Muscle layer of duodenum (tissue), 2 donors: Measurements from ENCODE around the gene RPL14.
"Not testable (repeated sequence)": the region's sequence is repeated elsewhere in the genome, so short reads cannot be mapped to it uniquely, and the experiment has no call there.

ENCODE experiments used
- H3K27ac ChIP-seq: one replicate; pipeline ENCODE4 v1.7.0; 2013; ENCODE audit warnings: mild to moderate bottlenecking, low read length
- H3K27me3 ChIP-seq: one replicate; pipeline ENCODE4 v1.7.0; 2013; ENCODE audit warnings: low read depth, mild to moderate bottlenecking, control low read depth, low read length
- H3K36me3 ChIP-seq, 2 donors: one replicate each; pipeline ENCODE4 v1.7.0; 2013; ENCODE audit warnings: low read length in 2 of 2, control low read depth in 1 of 2, mild to moderate bottlenecking in 1 of 2; ENCODE audit not compliant: insufficient read depth in 2 of 2, control insufficient read depth in 1 of 2
- H3K4me1 ChIP-seq, 2 donors: one replicate each; pipeline ENCODE4 v1.7.0; 2013; ENCODE audit warnings: low read length in 2 of 2, mild to moderate bottlenecking in 2 of 2, control low read depth in 1 of 2, moderate library complexity in 1 of 2; ENCODE audit not compliant: insufficient read depth in 2 of 2, control insufficient read depth in 1 of 2
- H3K4me3 ChIP-seq, 2 donors: one replicate each; pipeline ENCODE4 v1.7.0; 2013; ENCODE audit warnings: low read length in 2 of 2, low read depth in 1 of 2, mild to moderate bottlenecking in 1 of 2
- H3K9me3 ChIP-seq, 2 donors: one replicate each; pipeline ENCODE4 v1.7.0; 2013; ENCODE audit warnings: low read length in 2 of 2, control low read depth in 1 of 2, mild to moderate bottlenecking in 1 of 2; ENCODE audit not compliant: control insufficient read depth in 1 of 2
- donor health status: healthy.

RPL14 gene

GRCh38 chr3:40451551-40451950, 5.6 kb upstream of the RPL14 start:
- Histone ChIP-seq H3K27ac (peak overlapping the region; percentile 93), H3K4me1 (peaks cover 0 to 21% of the 10 kb centered on the region in 2 donors), H3K27me3 (no peaks in the 10 kb centered on the region), H3K36me3 (peaks cover 0 to 13% of the 10 kb centered on the region in 2 donors), H3K9me3 (no peaks in the 10 kb centered on the region), H3K4me3 (no peak overlapping the region)

DNA sequence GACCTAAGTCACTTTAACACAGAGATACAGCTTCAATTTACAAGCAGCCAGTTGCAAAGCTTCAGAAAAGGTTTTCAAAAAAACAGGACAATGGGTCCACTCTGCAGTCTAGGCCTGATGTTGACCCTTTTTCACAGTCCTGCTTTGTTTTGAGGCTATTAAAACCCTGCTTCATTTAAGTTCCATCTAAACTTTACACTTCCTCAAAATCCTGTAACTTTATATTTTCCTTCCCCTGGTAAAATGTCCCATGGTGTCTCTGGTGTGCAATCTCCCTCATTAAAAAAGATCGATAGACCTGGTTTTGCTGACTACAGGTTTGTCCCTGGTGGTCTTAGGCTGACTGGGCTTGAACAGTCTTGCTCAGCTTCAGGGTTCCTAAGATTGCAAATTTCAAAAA, 5.1 kb upstream of the RPL14 start:
- H3K4me1 ChIP-seq = peaks cover 0 to 22% of the 10 kb centered on the region in 2 donors
- no peaks in the 10 kb centered on the region for H3K27me3 ChIP-seq
- peaks cover 0 to 12% of the 10 kb centered on the region in 2 donors for H3K36me3 ChIP-seq
- H3K4me3 ChIP-seq = peak overlapping the region; percentile 73 to 80
- no peaks in the 10 kb centered on the region for H3K9me3 ChIP-seq
- peak overlapping the region; percentile 93 for H3K27ac ChIP-seq

- Histone ChIP-seq H3K4me1 (peaks cover 0 to 22% of the 10 kb centered on the region in 2 donors), H3K27me3 (no peaks in the 10 kb centered on the region), H3K27ac (peak overlapping the region; percentile 93), H3K9me3 (no peaks in the 10 kb centered on the region), H3K4me3 (peak overlapping the region; percentile 73 to 80), H3K36me3 (peaks cover 0 to 12% of the 10 kb centered on the region in 2 donors)
Measured at GRCh38 chr3:40452562-40452875, 4.6 kb upstream of the RPL14 start.

- H3K4me1 ChIP-seq = peaks cover 1 to 27% of the 10 kb centered on the region in 2 donors
- peak overlapping the region; percentile 73 to 80 for H3K4me3 ChIP-seq
- peak overlapping the region; percentile 93 for H3K27ac ChIP-seq
- no peaks in the 10 kb centered on the region for H3K9me3 ChIP-seq
- H3K27me3 ChIP-seq = no peaks in the 10 kb centered on the region
- H3K36me3 ChIP-seq = peaks cover 0 to 12% of the 10 kb centered on the region in 2 donors
Measured at GRCh38 chr3:40452876-40453730, 4.0 kb upstream of the RPL14 start.

DNA sequence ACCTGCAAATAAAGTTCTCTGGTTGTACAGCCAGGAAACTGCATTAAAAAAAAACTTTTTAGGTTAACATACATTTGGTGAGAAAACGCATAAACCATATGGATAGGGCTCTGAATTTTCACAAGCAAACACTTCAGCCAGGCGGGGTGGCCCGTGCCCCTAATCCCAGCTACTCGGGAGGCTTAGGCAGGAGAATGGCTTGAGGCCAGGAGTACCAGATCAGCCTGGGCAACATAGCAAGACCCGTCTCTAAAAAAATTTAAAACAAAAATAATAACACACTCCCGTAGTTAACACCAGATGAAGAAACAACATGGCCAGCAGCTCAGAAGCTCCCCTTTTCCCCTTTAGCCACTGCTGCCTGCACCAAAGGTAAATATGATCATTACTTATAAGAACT, 3.2 kb upstream of the RPL14 start:
- peak overlapping the region; percentile 73 to 80 for H3K4me3 ChIP-seq
- peak overlapping the region; percentile 93 for H3K27ac ChIP-seq
- peaks cover 6 to 20% of the 10 kb centered on the region in 2 donors for H3K36me3 ChIP-seq
- peaks cover 9 to 35% of the 10 kb centered on the region in 2 donors for H3K4me1 ChIP-seq
- H3K27me3 ChIP-seq = no peaks in the 10 kb centered on the region
- no peaks in the 10 kb centered on the region for H3K9me3 ChIP-seq

DNA sequence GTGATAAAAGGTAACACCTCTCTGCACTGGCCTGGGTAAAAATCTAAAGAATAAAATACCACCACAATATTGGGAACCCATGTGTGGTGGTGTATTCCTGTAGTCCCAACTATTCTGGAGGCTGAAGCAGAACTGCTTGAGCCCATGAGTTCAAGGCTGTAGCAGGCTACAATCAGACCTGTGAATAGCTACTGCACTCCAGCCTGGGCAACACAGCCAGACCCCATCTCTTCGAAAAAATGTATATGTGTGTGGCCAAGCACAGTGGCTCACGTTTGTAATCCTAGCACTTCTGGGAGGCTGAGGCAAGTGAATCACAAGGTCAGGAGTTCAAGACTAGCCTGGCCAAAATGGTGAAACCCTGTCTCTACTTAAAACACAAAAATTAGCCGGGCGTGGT, 1.8 kb upstream of the RPL14 start:
- Histone ChIP-seq H3K36me3 (peaks cover 10 to 27% of the 10 kb centered on the region in 2 donors), H3K27me3 (no peaks in the 10 kb centered on the region), H3K4me1 (peaks cover 9 to 42% of the 10 kb centered on the region in 2 donors), H3K9me3 (no peaks in the 10 kb centered on the region), H3K27ac (no peak overlapping the region), H3K4me3 (no peak overlapping the region)

GRCh38 chr3:40456279-40456939, 730 bp upstream of the RPL14 start:
- H3K9me3 ChIP-seq = no peaks in the 10 kb centered on the region
- peak overlapping the region; percentile 93 to 97 for H3K4me3 ChIP-seq
- H3K27me3 ChIP-seq = no peaks in the 10 kb centered on the region
- peaks cover 9 to 43% of the 10 kb centered on the region in 2 donors for H3K4me1 ChIP-seq
- peaks cover 15 to 28% of the 10 kb centered on the region in 2 donors for H3K36me3 ChIP-seq
- peak overlapping the region; percentile 87 for H3K27ac ChIP-seq

DNA sequence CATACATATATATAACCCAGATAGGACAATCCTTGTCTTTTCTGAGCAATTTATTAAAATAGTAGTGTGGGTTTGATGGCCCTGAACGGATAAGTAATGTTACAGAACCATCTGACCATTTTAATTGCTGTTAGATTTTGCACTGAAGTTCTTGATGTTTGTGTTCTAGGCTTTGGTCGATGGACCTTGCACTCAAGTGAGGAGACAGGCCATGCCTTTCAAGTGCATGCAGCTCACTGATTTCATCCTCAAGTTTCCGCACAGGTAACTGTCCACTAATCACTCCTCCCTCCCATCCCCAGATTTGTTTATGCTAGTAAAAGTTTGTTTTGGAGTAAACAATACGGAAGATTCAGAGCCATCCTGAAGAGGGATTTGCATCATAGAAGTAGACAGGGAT, 1.3 kb downstream of the RPL14 start:
- no peaks in the 10 kb centered on the region for H3K9me3 ChIP-seq
- peaks cover 23 to 44% of the 10 kb centered on the region in 2 donors for H3K36me3 ChIP-seq
- peaks cover 9 to 35% of the 10 kb centered on the region in 2 donors for H3K4me1 ChIP-seq
- H3K4me3 ChIP-seq = peak overlapping the region; percentile 93 to 97
- no peaks in the 10 kb centered on the region for H3K27me3 ChIP-seq
- no peak overlapping the region for H3K27ac ChIP-seq

DNA sequence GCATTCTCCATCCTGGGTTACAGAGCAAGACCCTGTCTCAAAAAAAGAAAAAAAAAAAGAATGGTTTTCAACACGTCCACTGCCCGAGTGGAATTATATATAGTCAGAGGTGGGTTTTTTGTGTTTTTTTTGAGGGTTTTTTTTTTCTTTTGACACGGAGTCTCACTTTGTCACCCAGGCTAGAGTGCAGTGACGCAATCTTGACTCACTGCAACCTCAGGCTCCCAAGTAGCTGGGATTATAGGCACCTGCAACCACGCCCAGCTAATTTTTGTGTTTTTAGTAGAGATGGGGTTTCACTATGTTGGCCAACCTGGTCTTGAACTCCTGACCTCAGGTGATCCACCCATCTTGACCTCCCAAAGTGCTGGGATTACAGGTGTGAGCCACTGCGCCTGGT, 3.3 kb downstream of the RPL14 start:
- peaks cover 29 to 59% of the 10 kb centered on the region in 2 donors for H3K36me3 ChIP-seq
- peaks cover 9 to 28% of the 10 kb centered on the region in 2 donors for H3K4me1 ChIP-seq
- not testable (repeated sequence) for H3K27ac ChIP-seq, H3K27me3 ChIP-seq, H3K4me3 ChIP-seq, H3K9me3 ChIP-seq

DNA sequence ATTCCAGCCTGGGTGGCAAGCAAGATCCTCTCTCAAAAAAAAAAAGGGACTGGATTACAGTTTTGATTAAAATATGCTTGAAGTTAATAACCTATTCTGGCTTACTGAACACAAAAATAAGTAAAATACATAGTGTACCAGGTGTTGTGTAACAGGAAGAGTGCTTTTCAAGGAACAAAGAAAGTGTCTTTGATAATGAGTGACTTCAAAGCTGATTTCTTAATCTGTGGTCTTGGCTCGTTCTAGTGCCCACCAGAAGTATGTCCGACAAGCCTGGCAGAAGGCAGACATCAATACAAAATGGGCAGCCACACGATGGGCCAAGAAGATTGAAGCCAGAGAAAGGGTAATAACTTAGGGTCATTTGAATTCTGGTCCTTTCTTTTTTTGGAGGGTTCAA, 4.0 kb downstream of the RPL14 start:
- H3K9me3 ChIP-seq = no peaks in the 10 kb centered on the region
- peaks cover 29 to 59% of the 10 kb centered on the region in 2 donors for H3K36me3 ChIP-seq
- H3K4me1 ChIP-seq = peaks cover 9 to 26% of the 10 kb centered on the region in 2 donors
- H3K27me3 ChIP-seq = no peaks in the 10 kb centered on the region
- H3K4me3 ChIP-seq = no peak overlapping the region
- no peak overlapping the region for H3K27ac ChIP-seq

DNA sequence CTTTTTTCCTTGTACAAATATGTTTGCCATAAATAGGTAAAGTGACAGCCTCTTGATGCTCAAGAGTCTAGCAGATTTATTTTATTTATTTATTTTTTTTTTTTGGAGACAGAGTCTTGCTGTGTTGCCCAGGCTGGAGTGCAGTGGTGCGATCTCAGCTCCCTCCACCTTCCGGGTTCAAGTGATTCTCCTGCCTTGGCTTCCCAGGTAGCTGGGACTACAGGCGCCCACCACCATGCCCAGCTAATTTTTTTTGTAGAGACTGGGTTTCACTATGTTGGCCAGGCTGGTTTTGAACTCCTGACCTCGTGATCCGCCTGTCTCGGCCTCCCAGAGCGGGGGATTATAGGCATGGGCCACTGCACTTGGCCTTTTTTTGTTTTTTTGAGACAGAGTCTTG, 5.7 kb downstream of the RPL14 start:
- H3K4me1 ChIP-seq = peaks cover 9 to 19% of the 10 kb centered on the region in 2 donors
- H3K27me3 ChIP-seq = not testable (repeated sequence)
- H3K36me3 ChIP-seq = peaks cover 29 to 59% of the 10 kb centered on the region in 2 donors

More for the DNA sequence above, 5.7 kb downstream of the RPL14 start:
- H3K4me3 ChIP-seq, H3K27ac ChIP-seq, H3K9me3 ChIP-seq: not testable (repeated sequence)
